Hepatocyte (in vitro differentiated cells): ENCODE results near the gene PRDX6. TPM values are rescaled to one million over a fixed set of nuclear protein-coding genes. Genes with fewer than 3 reads are reported as not detected.

ENCODE experiments used
- DNase-seq: peaks from one replicate; pipeline ENCODE4 v3.0.0-alpha.2; 2016; ENCODE audit warnings: low spot score
- H2AFZ ChIP-seq: fragments of 200-600 bp; sonication (generic); 2 replicates; pipeline ENCODE4 v1.6.0; 2016; ENCODE audit warnings: antibody characterized with exemption, mild to moderate bottlenecking
- H3K27ac ChIP-seq: fragments of 200-600 bp; sonication (generic); 2 replicates; pipeline ENCODE4 v1.5.1; 2016; ENCODE audit warnings: mild to moderate bottlenecking
- H3K27me3 ChIP-seq: fragments of 200-600 bp; sonication (generic); 2 replicates; pipeline ENCODE4 v1.6.1; 2016
- H3K36me3 ChIP-seq: fragments of 200-600 bp; sonication (generic); replicated peaks from 2 replicates; pipeline ENCODE4 v1.5.1; 2016; ENCODE audit warnings: low read depth; ENCODE audit not compliant: insufficient read depth
- H3K4me1 ChIP-seq: fragments of 200-600 bp; sonication (generic); 2 replicates; pipeline ENCODE4 v1.5.1; 2016; ENCODE audit warnings: mild to moderate bottlenecking, moderate library complexity; ENCODE audit not compliant: insufficient read depth
- H3K4me2 ChIP-seq: fragments of 200-600 bp; sonication (generic); 2 replicates; pipeline ENCODE4 v1.6.0; 2016
- H3K4me3 ChIP-seq: fragments of 200-600 bp; sonication (generic); 2 replicates; pipeline ENCODE4 v1.5.1; 2016; ENCODE audit warnings: mild to moderate bottlenecking
- H3K79me2 ChIP-seq: fragments of 200-600 bp; sonication (generic); 2 replicates; pipeline ENCODE4 v1.6.0; 2017; ENCODE audit warnings: mild to moderate bottlenecking
- H3K9me2 ChIP-seq: fragments of 200-600 bp; sonication (generic); replicated peaks from 2 replicates; pipeline ENCODE4 v1.6.0; 2017; ENCODE audit warnings: mild to moderate bottlenecking; ENCODE audit not compliant: insufficient read depth
- H3K9me3 ChIP-seq: fragments of 200-600 bp; sonication (generic); 2 replicates; pipeline ENCODE4 v1.5.1; 2016; ENCODE audit warnings: low read depth, mild to moderate bottlenecking
- H4K20me1 ChIP-seq: fragments of 200-600 bp; sonication (generic); 2 replicates; pipeline ENCODE4 v1.6.0; 2016; ENCODE audit warnings: mild to moderate bottlenecking; ENCODE audit not compliant: insufficient read depth, poor library complexity, severe bottlenecking
- CTCF ChIP-seq: fragments of 200-600 bp; sonication (generic); IDR thresholded peaks from 2 replicates; pipeline ENCODE4 v1.5.1; 2016; ENCODE audit warnings: antibody characterized with exemption, mild to moderate bottlenecking; ENCODE audit not compliant: poor library complexity
- EZH2 ChIP-seq: fragments of 200-600 bp; sonication (generic); IDR thresholded peaks from 2 replicates; pipeline ENCODE4 v1.6.1; 2016; ENCODE audit warnings: antibody characterized with exemption, mild to moderate bottlenecking, borderline replicate concordance
- EZH2phosphoT487 ChIP-seq: fragments of 200-600 bp; sonication (generic); IDR thresholded peaks from one replicate; pipeline ENCODE4 v1.6.1; 2018; ENCODE audit warnings: antibody characterized with exemption, mild to moderate bottlenecking, low read depth, moderate library complexity; ENCODE audit not compliant: unreplicated experiment, severe bottlenecking
- WGBS: methylation state at CpG from one replicate; pipeline ENCODE4 v1.1.6; 2016; ENCODE audit warnings: low lambda C conversion rate; ENCODE audit errors: missing lambda C conversion rate; 5-methylcytosine and 5-hydroxymethylcytosine counted together
- polyA plus RNA-seq: library from polyadenylated mRNA; unstranded; fragments of >200 nt; fragmentation: Nextera tagmentation; extraction: Ambion mirVana; gene quantifications from 2 replicates; pipeline ENCODE4 v1.2.1, GENCODE V29; 2016
- total RNA-seq: library from RNA; depleted of rRNA; stranded (reverse); fragments of >200 nt; gene quantifications from 2 replicates; pipeline ENCODE4 v1.2.3, GENCODE V29; 2014

The PRDX6 gene
- total and polyA plus RNA-seq, 2 experiments from 2014 or later: 350 to 400 TPM

- peak overlapping the region; percentile 72 for H3K27ac ChIP-seq
Observed at GRCh38 chr1:173506437-173506836, 29.3 kb downstream of the PRDX6 start.

GRCh38 chr1:173507205-173507846 is 30.2 kb downstream of the PRDX6 start:
- H3K4me1 ChIP-seq: peaks cover 13% of the 10 kb centered on the region
- H3K9me2 ChIP-seq: no peaks in the 10 kb centered on the region
- H3K9me3 ChIP-seq: no peaks in the 10 kb centered on the region
- TF ChIP-seq CTCF (no peak), EZH2 (no peak)
- H2AFZ ChIP-seq: no peak overlapping the region
- H4K20me1 ChIP-seq: no peaks in the 10 kb centered on the region
- peak overlapping the region; percentile 72 for H3K27ac ChIP-seq
- WGBS: 78% methylated on average over 3 of the region's 3 CpGs
- H3K4me3 ChIP-seq: no peak overlapping the region
- H3K4me2 ChIP-seq: no peak overlapping the region
- H3K79me2 ChIP-seq: no peaks in the 10 kb centered on the region
- peak; percentile 55 for DNase-seq
- no peaks in the 10 kb centered on the region for H3K27me3 ChIP-seq
- no peaks in the 10 kb centered on the region for H3K36me3 ChIP-seq

More at GRCh38 chr1:173506437-173506836, 29.3 kb downstream of the PRDX6 start:
- no peaks in the 10 kb centered on the region for H3K36me3 ChIP-seq
- H3K9me2 ChIP-seq: no peaks in the 10 kb centered on the region
- WGBS: 83% methylated on average over 6 of the region's 6 CpGs
- peak; percentile 21 for DNase-seq
- H3K4me2 ChIP-seq: no peak overlapping the region
- TF ChIP-seq CTCF: no peak
- no peak for TF ChIP-seq EZH2phosphoT487
- TF ChIP-seq EZH2: no peak
- no peak overlapping the region for H3K4me3 ChIP-seq
- H3K27me3 ChIP-seq: no peaks in the 10 kb centered on the region
- H3K79me2 ChIP-seq: no peaks in the 10 kb centered on the region
- no peak overlapping the region for H2AFZ ChIP-seq
- H3K9me3 ChIP-seq: no peaks in the 10 kb centered on the region
- H3K4me1 ChIP-seq: peaks cover 13% of the 10 kb centered on the region
- H4K20me1 ChIP-seq: no peaks in the 10 kb centered on the region

DNA sequence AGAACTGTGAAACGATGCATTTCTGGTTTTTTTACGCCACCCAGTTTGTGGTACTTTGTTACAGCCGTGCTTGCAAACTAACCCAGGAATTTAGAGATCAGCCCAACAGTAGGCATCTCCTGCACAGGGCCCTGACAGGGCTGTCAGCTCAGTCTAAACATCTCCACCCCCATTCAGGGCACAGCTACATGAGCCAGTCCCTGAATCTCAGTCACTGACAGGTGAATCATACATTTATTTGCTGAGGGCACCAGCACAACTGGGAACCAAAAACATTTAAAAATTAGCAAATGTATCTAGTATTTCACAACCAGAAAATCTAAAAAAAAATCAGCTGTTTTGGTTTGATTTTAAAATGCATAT is 30.7 kb downstream of the PRDX6 start:
- no peak overlapping the region for H3K4me2 ChIP-seq
- no peaks in the 10 kb centered on the region for H3K79me2 ChIP-seq
- no peaks in the 10 kb centered on the region for H3K9me3 ChIP-seq
- peaks cover 13% of the 10 kb centered on the region for H3K4me1 ChIP-seq
- 66% methylated on average over 3 of the region's 3 CpGs for WGBS
- H3K36me3 ChIP-seq: no peaks in the 10 kb centered on the region
- H4K20me1 ChIP-seq: no peaks in the 10 kb centered on the region
- H3K27me3 ChIP-seq: no peaks in the 10 kb centered on the region
- DNase-seq: no peak
- H3K4me3 ChIP-seq: no peak overlapping the region
- no peak overlapping the region for H2AFZ ChIP-seq
- TF ChIP-seq CTCF (no peak), EZH2phosphoT487 (no peak), EZH2 (no peak)
- no peaks in the 10 kb centered on the region for H3K9me2 ChIP-seq
- H3K27ac ChIP-seq: peak overlapping the region; percentile 72

DNA sequence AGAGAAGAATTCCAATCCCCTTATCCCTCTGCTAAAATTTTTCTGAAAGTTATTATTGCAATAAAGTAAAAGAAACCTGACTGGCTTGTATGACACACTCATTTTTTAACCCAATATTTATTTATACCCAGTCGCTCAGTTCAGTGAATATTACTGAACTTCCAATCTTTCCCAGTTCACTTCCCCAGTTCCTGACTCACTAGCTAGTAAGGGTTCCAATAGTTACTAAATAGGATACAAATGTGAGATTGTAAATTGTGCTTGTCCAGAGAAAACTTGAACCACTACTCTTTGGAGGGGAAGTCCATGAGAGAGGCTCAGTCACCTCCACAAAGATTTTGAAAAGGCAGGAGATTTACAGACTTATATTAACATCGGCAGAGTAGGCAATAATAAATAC is 31.4 kb downstream of the PRDX6 start:
- 87% methylated on average over 2 of the region's 2 CpGs for WGBS
- TF ChIP-seq EZH2 (no peak), EZH2phosphoT487 (no peak), CTCF (no peak)
- H4K20me1 ChIP-seq: no peaks in the 10 kb centered on the region
- H3K36me3 ChIP-seq: no peaks in the 10 kb centered on the region
- no peaks in the 10 kb centered on the region for H3K9me2 ChIP-seq
- peaks cover 13% of the 10 kb centered on the region for H3K4me1 ChIP-seq
- no peaks in the 10 kb centered on the region for H3K79me2 ChIP-seq
- H3K27ac ChIP-seq: no peak overlapping the region
- H3K4me2 ChIP-seq: no peak overlapping the region
- DNase-seq: no peak
- no peak overlapping the region for H3K4me3 ChIP-seq
- H2AFZ ChIP-seq: no peak overlapping the region
- H3K9me3 ChIP-seq: no peaks in the 10 kb centered on the region
- no peaks in the 10 kb centered on the region for H3K27me3 ChIP-seq
